Natural killer cell (primary cell): Measurements from ENCODE around the gene PLA2G4A. TPM values are rescaled to one million over a fixed set of nuclear protein-coding genes. Genes with fewer than 3 reads are reported as not detected.

Source experiments
- ATAC-seq, 3 donors: fragments of 150-1000 bp in 2 of 3; fragments of 200-7000 bp in 1 of 3; cut with Tn5 transposase; 1 replicate in 1 of 3; 2 replicates in 2 of 3; pipeline ENCODE4 v1.10.0; 2021; ENCODE audit warnings: mild to moderate bottlenecking in 2 of 3, moderate library complexity in 2 of 3
- DNase-seq, 2 donors: peaks; one replicate each; pipeline versions ENCODE4 v3.0.0 to v3.0.0-alpha.2; 2013 to 2021; ENCODE audit warnings: mixed read lengths in 1 of 2
- H3K27ac ChIP-seq: one replicate; pipeline ENCODE4 v1.5.1; 2013; ENCODE audit warnings: mild to moderate bottlenecking, low read length
- H3K27me3 ChIP-seq: one replicate; pipeline ENCODE4 v1.6.1; 2013; ENCODE audit warnings: low read length; ENCODE audit not compliant: control insufficient read depth, insufficient read depth
- H3K36me3 ChIP-seq: one replicate; pipeline ENCODE4 v1.6.1; 2013; ENCODE audit warnings: low read length; ENCODE audit not compliant: control insufficient read depth, insufficient read depth
- H3K4me1 ChIP-seq: one replicate; pipeline ENCODE4 v1.6.1; 2013; ENCODE audit warnings: low read length; ENCODE audit not compliant: control insufficient read depth, insufficient read depth
- H3K4me3 ChIP-seq: one replicate; pipeline ENCODE4 v1.5.1; 2013; ENCODE audit warnings: low read length
- H3K9me3 ChIP-seq: one replicate; pipeline ENCODE4 v1.6.1; 2013; ENCODE audit warnings: low read length; ENCODE audit not compliant: control insufficient read depth, insufficient read depth
- H3K27ac Mint-ChIP-seq, 2 donors: one replicate each; pipeline ENCODE4 v1.8.0; 2022; ENCODE audit warnings: mild to moderate bottlenecking in 2 of 2, mixed read lengths in 2 of 2, moderate library complexity in 1 of 2
- H3K27me3 Mint-ChIP-seq, 2 donors: one replicate each; pipeline ENCODE4 v1.8.0; 2022; ENCODE audit warnings: low read depth in 2 of 2, mixed read lengths in 2 of 2
- H3K36me3 Mint-ChIP-seq: one replicate; pipeline ENCODE4 v1.8.0; 2022; ENCODE audit warnings: mixed read lengths
- H3K4me1 Mint-ChIP-seq, 2 donors: one replicate each; pipeline ENCODE4 v1.8.0; 2022; ENCODE audit warnings: mixed read lengths in 2 of 2
- H3K4me3 Mint-ChIP-seq: one replicate; pipeline ENCODE4 v1.8.0; 2022; ENCODE audit warnings: mild to moderate bottlenecking, moderate library complexity, mixed read lengths
- H3K9me3 Mint-ChIP-seq, 2 donors: one replicate each; pipeline ENCODE4 v1.8.0; 2022; ENCODE audit warnings: mixed read lengths in 2 of 2
- CTCF ChIP-seq: fragments of 200-600 bp; IDR thresholded peaks from one replicate; pipeline ENCODE4 v1.8.0; 2022; ENCODE audit warnings: antibody characterized with exemption
- WGBS: methylation state at CpG from one replicate; pipeline ENCODE4 v1.1.7; 2013; ENCODE audit warnings: missing lambda C conversion rate; ENCODE audit not compliant: insufficient coverage; 5-methylcytosine and 5-hydroxymethylcytosine counted together
- intact Hi-C: fragments of 100-400 bp; cut with micrococcal nuclease; formaldehyde crosslinking; loops from one replicate; pipeline ENCODE4 v1.14.2; 2022
- total RNA-seq, 4 donors: library from RNA; stranded (reverse); fragments of 120-200 nt in 1 of 4; gene quantifications; one replicate each; pipeline versions ENCODE4 v1.2.3 to v1.2.4, GENCODE V29; 2013 to 2022

Gene PLA2G4A
- total RNA-seq, 3 donors from 2014 or later (not counting 1 experiment from before 2014, with no cell fraction given): 0.33 to 1.3 (median 0.45) TPM

GRCh38 chr1:186858923-186859322 lies 30.2 kb downstream of the PLA2G4A start:
- Histone ChIP-seq H3K27ac (no peak overlapping the region), H3K27me3 (no peaks in the 10 kb centered on the region), H3K36me3 (no peaks in the 10 kb centered on the region), H3K9me3 (no peaks in the 10 kb centered on the region), H3K4me1 (no peaks in the 10 kb centered on the region), H3K4me3 (no peak overlapping the region)
- no peak for DNase-seq
- intact Hi-C loops: no loop called here
- Mint-ChIP-seq H3K27me3 (no peaks in the 10 kb centered on the region), H3K27ac (no peak overlapping the region), H3K4me1 (no peaks in the 10 kb centered on the region), H3K9me3 (no peaks in the 10 kb centered on the region), H3K4me3 (no peak overlapping the region), H3K36me3 (no peaks in the 10 kb centered on the region)
- TF ChIP-seq CTCF: no peak
- ATAC-seq: no peak

DNA sequence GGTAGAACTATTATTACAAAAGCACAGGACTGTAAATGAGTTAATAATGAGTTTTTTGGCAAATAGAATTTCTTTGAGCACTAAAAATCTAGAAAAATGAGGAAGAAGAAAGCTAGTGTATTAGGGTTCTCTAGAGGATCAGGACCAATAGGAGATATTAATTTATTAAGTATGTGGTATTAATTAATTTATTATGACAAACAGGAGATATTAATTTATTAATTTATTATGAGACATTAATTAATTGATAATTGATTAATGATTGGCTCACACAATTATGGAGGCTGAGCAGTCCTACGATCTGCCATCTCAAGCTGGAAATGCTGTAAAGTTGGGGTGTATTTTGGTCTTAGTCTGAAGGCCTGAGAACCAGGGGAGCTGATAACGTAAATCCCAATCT lies 31.2 kb downstream of the PLA2G4A start:
- Histone ChIP-seq H3K4me1 (no peaks in the 10 kb centered on the region), H3K9me3 (no peaks in the 10 kb centered on the region), H3K27ac (no peak overlapping the region), H3K4me3 (no peak overlapping the region), H3K27me3 (no peaks in the 10 kb centered on the region), H3K36me3 (no peaks in the 10 kb centered on the region)
- ATAC-seq (no peak), DNase-seq (no peak)
- Mint-ChIP-seq H3K9me3 (no peaks in the 10 kb centered on the region), H3K4me3 (no peak overlapping the region), H3K36me3 (no peaks in the 10 kb centered on the region), H3K27ac (no peak overlapping the region), H3K4me1 (no peaks in the 10 kb centered on the region), H3K27me3 (no peaks in the 10 kb centered on the region)
- intact Hi-C loops: no loop called here
- TF ChIP-seq CTCF: no peak
- 89% methylated on average over 2 of the region's 2 CpGs for WGBS

- H3K4me3 Mint-ChIP-seq: no peak overlapping the region
- Histone ChIP-seq H3K27me3 (no peaks in the 10 kb centered on the region), H3K36me3 (no peaks in the 10 kb centered on the region), H3K4me3 (no peak overlapping the region), H3K27ac (no peak overlapping the region), H3K4me1 (no peaks in the 10 kb centered on the region), H3K9me3 (no peaks in the 10 kb centered on the region)
- H3K4me1 Mint-ChIP-seq: no peaks in the 10 kb centered on the region
- 89% methylated on average over 1 of the region's 1 CpG for WGBS
- TF ChIP-seq CTCF: no peak
- H3K27ac Mint-ChIP-seq: no peak overlapping the region
- no peaks in the 10 kb centered on the region for H3K27me3 Mint-ChIP-seq
- no peak for ATAC-seq
- intact Hi-C loops: no loop called here
- no peaks in the 10 kb centered on the region for H3K36me3 Mint-ChIP-seq
- DNase-seq: no peak
- H3K9me3 Mint-ChIP-seq: no peaks in the 10 kb centered on the region
These were observed 35.5 kb downstream of the PLA2G4A start for GRCh38 chr1:186864296-186864695.

- Histone ChIP-seq H3K27ac (no peak overlapping the region), H3K4me1 (no peaks in the 10 kb centered on the region), H3K36me3 (no peaks in the 10 kb centered on the region), H3K27me3 (no peaks in the 10 kb centered on the region), H3K4me3 (no peak overlapping the region), H3K9me3 (no peaks in the 10 kb centered on the region)
- H3K4me3 Mint-ChIP-seq: no peak overlapping the region
- intact Hi-C loops: no loop called here
- no CpG with 5 or more reads among the region's 1 CpG for WGBS
- H3K36me3 Mint-ChIP-seq: no peaks in the 10 kb centered on the region
- DNase-seq: peak in 1 of 2 donors; percentile 1
- no peaks in the 10 kb centered on the region for H3K4me1 Mint-ChIP-seq
- peak in 1 of 3 donors; percentile 48 for ATAC-seq
- H3K9me3 Mint-ChIP-seq: no peaks in the 10 kb centered on the region
- no peaks in the 10 kb centered on the region for H3K27me3 Mint-ChIP-seq
- no peak for TF ChIP-seq CTCF
- peak overlapping the region; percentile 22 to 45 for H3K27ac Mint-ChIP-seq
These were observed 36.5 kb downstream of the PLA2G4A start for GRCh38 chr1:186865253-186865652.
